GM11168 (cell line): ENCODE data around the gene PIGS.
"Not testable (repeated sequence)": the region's sequence is repeated elsewhere in the genome, so short reads cannot be mapped to it uniquely, and the experiment has no call there.

ENCODE experiments used
- in situ Hi-C: fragments of 300-500 bp; cut with MboI; formaldehyde crosslinking; loops from one replicate; pipeline ENCODE4 v1.12.0; 2022; ENCODE audit warnings: low sequenced_read_pairs; ENCODE audit not compliant: unreplicated experiment

Gene PIGS

DNA sequence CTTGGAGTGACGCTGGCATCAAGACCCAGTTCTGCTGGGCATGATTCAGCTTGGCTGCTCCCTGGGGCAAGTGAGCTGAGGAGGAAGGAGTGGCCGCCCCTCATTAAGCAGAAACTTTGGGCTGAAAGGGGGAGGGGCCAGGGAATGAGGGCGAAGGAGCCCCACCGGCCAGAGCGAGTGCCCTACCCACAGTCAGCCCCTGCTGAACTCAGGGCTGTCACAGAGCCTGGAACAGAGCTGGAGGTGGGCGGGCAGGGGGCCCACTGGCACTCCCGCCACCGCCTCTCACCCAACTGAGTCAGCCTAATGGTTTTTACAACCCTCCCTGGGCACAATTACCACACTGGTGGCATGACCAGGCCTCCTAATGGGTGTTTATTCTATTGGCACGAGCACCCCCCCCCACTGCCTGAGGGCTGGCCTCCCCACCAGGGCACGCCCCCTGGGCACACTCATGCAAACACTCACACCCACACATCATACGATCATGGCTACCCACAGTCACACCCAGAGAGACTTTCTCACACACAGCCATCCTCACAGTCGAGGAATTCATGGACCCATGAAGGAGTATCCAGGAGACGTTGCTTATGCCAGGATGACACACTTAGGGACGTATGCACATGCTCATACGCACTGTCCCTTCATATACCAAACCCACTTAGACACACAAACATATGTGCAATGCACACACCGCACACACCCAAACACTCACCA is 38.1 kb downstream of the PIGS start:
- in situ Hi-C loops = no loop called here

DNA sequence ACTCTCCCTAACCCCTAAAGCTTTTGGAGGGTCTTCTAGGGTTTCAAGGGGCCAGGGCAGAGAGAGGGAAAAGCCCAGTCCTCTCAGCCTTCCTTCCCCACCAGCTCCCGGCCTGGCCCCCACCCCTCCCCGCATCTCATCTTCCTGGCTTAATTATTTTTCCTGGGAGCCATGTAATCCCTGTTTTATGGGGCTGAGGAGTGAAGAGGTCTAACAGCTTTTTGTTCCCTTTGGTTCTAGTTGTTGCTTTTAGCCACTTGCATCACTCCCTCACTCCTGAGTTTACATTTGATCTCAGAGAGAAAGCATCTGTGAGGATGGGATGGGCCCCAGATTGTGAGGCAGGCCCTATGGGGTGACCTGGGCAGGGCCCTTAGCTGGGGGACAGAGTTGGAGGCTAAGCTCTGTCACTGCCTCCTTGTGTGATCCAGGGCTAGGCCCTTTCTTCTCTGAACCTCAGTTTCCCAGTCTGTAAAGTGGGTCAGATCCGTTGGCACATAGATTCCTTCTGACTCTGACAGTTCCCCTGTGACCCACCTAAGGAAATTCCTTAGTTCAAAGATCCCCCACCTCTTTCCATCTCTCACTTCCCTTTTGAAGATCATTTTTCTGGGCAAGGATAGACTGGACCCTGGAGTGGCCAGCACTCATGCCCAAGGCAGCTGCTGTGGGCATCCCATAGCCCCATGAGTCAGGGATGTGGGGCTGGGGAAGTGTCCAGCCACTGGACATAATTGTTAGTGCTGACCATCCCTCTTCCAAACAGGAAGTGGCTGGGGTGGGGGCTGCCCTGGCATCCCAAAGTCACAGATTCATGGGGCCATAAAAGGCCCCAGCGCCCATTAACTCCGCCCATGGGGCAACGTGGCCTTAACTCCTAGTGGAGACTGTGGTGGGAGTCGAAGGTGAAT is 39.0 kb downstream of the PIGS start:
- in situ Hi-C loops = no loop called here

DNA sequence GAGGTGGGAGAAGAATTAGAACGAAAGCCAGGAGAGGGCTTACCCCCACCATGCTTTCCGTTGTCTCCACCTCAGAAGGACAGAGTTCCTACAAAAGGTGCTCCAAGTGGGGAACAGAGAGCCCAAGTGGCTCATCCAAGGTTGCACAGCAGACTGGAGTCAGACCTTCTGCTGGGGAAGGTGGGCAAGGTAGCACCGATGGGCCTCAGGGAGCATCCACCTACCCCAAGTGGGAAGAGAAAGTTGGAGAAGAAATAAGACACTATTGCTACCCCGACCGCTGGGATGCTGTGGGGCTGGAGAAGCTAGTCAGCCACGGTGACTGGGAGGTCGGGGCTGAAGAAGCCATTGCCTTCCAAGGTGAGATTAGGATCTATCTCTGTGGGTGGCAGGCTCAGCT is 40.4 kb downstream of the PIGS start:
- in situ Hi-C loops = no loop called here

DNA sequence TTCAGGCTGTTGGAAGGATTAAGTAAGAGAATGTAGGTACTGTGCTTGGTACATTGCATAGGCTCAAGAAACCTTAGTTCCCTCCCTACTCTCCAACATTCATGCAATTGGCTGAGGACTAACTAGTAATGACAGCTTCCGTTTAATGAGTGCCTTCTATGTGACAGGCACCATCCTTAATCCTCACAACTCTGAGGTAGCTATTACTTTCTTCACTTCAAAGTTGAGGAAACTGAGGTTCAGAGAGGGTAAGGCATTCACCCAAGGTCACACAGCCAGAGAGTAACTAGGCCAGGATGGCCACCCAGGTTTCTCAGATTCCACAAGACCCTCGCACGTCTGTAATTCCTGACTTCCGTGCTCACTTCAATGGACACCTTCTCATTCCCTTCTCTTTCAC is 41.1 kb downstream of the PIGS start:
- in situ Hi-C loops = no loop called here

DNA sequence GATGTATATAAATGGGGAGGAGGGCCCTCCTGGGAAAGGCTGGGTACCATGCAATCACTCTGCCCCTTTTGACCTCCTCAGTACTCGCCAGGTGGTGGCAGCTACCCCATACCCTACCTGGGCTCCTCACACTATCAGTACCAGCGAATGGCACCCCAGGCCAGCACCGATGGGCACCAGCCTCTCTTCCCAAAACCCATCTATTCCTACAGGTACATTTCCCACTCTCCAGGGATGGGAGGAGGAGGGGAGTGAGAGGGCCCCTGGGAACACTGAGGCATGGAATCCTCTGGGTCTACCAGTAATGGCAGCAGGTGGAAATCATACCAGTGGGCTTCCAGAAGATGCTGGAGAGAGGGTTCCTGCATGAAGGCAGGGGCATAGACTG is 42.3 kb downstream of the PIGS start:
- in situ Hi-C loops = no loop called here

DNA sequence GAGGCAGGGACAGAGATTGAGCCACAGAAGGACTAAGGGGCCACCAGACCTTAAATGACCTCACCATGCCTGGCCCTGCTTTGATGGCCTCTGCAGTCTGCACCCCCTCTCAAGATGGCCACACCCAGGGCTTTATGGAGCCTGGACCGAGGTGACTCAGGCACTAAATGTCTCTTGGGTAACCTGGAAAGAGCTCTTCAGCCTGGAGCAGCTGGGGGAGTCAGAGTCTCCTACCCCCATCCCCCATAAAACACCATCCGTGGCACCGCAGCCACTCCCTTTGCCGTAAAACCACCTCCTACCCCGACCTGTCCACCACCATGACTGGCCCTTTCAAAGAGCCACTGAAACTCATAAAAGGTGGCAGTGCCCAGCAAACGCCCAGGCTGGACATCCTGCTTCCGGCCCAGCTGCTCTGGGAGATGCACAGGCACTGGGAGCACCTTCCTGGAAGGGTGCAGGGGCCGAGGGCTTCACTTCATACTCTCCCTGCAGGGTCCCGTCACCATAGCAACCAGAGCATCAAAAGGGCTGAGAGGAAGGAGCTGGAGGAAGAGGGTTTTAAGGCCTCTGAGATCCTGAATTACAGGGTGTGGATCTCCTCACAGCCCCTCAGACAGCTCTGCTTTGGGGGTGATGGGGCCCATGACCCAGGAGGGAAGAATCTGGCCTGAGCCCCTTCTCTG is 42.9 kb downstream of the PIGS start:
- in situ Hi-C loops = no loop called here

GRCh38 chr17:28527859-28528258 is 43.5 kb downstream of the PIGS start:
- in situ Hi-C loops = no loop called here

DNA sequence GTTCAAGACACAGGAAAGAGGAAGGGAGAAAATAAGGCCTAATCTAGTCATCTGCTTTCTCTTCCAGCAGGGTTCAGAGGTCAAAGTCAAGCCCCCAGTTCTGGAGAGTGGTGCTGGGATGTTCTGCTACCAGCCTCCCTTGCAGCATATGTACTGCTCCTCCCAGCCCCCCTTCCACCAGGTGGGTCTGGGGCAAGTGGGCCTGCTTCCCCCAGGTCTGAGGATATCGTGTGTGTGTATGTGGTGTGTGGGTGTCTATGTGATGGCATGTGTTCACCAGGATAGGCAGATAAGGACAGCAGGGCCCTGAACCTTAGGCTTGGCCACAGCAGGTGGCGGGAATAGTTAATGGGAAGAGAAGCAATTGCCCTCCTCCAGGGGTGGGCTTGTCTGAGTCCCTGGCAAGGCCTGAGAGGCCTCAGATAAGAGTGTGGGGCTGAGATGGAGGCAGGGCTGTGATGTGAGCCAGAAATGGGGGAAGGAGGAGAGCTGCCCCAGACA is 44.1 kb downstream of the PIGS start:
- in situ Hi-C loops = no loop called here

DNA sequence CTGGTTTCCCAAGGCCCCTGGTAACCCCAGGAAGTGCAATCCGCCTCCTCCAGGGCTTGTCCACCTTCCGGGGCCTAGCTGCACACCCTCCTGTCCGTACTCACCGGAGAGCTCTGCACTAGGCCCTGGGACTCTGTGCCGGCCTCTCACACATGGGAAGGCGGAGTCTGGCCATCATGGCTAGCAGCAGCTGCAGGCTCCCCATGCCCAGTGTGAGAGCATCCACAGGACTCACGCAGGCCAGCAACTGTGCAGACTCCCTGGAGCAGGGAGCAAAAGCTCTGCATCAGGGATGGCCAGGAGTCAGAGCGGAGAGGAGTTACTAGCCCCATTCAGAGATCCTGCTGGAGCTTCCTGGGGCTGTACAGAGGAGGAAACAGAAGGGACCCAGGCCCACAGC is 44.9 kb downstream of the PIGS start:
- in situ Hi-C loops = no loop called here

GRCh38 chr17:28524476-28525424 is 46.6 kb downstream of the PIGS start:
- in situ Hi-C loops = no loop called here

DNA sequence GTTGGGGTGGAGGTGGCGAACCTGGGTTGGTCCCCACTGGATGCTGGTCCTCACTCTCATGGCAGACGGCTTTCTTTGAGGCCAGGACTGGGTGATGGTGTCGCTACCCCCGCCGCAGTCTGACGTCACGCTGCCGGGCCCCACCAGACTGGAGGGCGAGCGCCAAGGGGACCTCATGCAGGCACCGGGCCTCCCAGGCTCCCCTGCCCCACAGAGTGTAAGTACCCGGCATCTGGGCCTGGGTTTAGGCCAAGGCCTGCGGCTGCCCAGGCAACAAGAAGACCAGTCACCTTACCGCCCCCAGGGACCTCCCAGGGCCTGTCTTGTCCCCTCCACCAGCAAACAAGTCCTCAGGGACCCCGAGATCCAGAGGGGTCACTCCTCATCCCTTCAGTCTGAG is 47.4 kb downstream of the PIGS start:
- in situ Hi-C loops = no loop called here

- in situ Hi-C loops = no loop called here
Observed at GRCh38 chr17:28523186-28523585, 48.1 kb downstream of the PIGS start.

DNA sequence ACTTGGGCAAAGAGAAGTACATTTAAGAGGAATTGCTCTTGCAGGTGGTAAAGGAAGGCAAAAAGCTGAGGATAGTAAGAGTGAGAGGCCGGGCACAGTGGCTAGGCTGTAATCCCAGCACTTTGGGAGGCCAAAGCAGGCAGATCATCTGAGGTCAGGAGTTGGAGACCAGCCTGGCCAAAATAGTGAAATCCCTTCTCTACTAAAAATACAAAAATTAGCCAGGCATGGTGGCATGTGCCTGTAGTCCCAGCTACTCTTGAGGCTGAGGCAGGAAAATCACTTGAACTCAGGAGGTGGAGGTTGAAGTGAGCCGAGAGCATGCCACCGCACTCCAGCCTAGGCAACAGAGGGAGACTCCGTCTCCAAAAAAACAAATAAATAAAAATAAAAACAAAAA is 49.0 kb downstream of the PIGS start:
- in situ Hi-C loops = not testable (repeated sequence)

DNA sequence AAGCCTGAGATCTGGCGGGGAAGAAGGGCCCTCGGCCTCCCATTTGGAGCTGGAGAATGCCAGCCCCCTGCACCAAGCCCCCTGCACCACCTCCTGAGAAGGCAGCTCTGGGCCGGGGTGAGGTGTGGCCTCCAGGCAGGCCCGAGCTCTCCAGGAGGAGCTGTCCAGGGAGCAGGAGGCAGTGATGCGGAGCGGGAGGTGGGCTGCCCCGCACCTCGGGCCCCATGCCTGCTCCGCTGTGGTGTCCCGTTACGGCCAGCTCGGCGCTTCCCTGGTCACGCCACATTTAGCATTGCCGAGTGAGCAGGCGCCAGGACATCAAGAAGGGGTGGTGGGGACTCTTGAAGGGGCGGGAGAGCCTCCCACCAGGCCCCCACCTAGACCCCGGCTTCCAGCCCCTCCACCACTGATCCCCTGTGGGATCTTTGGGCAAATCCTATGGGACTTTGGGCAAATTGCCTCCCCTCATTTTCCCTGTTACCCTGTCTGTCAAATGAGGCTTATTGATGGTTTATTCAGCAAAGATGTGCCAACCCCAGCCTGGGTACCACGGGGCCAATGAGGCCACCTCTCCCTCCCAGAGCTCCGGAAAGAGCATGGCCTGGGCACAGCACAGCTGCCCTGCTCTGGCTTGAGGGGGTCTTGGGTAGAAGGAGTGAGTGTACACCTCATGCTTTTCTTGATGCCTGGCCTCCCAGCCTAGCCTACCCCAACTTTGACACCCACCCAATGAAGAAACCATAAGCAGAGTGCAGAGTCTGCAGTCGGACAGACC is 49.8 kb downstream of the PIGS start:
- in situ Hi-C loops = no loop called here

- in situ Hi-C loops = no loop called here
Observed at GRCh38 chr17:28520687-28521086, 50.6 kb downstream of the PIGS start.

DNA sequence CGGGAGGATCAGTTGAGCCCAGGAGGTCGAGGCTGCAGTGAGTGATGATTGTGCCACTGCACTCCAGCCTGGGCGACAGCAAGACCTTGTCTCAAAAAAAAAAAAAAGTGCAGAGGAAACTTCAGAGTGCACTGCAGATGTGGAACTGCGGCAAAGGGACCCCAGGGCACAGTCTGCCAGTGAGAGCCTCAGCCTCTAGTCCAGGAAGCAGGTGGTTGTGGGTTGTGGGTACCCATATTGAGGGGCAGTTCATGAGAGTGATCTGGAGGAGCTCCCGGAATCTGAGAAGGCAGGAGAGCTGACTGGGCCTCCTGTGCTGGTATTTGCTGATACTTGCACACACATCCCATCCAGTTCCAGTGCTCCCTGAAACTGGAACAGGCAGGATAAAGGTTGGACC is 52.1 kb downstream of the PIGS start:
- in situ Hi-C loops = no loop called here

DNA sequence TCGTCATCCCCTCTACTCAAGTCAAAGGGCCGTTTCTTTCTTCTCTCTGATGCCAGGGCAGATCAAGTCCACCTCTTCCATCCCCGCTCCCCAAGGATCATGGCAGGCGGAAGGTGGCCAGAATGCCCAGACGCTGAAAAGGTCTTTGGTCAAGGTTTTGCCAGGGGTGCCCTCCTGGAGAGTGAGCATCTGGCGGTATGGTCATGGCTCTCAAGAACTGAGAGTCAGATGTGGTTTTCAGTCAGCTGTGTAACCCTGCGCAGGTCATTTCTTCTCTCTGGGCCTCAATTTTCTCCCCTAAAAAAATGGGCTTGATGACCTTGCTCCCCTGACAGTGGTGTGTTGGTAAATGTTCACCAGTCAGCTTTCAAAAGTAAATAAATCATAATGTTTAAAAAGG is 52.7 kb downstream of the PIGS start:
- in situ Hi-C loops = no loop called here

- in situ Hi-C loops = no loop called here
Observed at GRCh38 chr17:28518132-28518531, 53.2 kb downstream of the PIGS start.

DNA sequence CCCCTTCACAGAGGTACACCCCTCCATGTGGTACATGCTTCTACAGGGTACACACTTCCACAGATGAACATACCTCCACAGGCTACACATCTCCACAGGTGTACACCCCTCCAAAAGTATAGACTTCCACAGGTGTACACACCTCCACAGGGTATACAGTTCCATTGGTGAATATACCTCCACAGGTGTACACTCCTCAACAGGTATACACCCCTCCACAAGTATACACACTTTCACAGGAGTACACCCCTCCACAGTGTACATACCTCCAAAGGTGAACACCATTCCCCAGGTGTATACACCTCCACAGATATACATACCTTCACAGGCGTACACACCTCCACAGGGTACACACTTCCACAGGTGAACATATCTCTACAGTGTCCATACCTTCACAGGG is 55.8 kb downstream of the PIGS start:
- in situ Hi-C loops = no loop called here
